Measurements from ENCODE around the gene SUPT7L. TPM values are rescaled to one million over a fixed set of nuclear protein-coding genes. Genes with fewer than 3 reads are reported as not detected.
A peak's percentile ranks its signal among the peaks of the same experiment; 100 is the strongest.

The SUPT7L gene
- total RNA-seq, 1 donor from 2014 or later, result 21.3 TPM

GRCh38 chr2:27703638-27704341 lies 40.4 kb upstream of the SUPT7L start:
- TF ChIP-seq, protein P1, sequence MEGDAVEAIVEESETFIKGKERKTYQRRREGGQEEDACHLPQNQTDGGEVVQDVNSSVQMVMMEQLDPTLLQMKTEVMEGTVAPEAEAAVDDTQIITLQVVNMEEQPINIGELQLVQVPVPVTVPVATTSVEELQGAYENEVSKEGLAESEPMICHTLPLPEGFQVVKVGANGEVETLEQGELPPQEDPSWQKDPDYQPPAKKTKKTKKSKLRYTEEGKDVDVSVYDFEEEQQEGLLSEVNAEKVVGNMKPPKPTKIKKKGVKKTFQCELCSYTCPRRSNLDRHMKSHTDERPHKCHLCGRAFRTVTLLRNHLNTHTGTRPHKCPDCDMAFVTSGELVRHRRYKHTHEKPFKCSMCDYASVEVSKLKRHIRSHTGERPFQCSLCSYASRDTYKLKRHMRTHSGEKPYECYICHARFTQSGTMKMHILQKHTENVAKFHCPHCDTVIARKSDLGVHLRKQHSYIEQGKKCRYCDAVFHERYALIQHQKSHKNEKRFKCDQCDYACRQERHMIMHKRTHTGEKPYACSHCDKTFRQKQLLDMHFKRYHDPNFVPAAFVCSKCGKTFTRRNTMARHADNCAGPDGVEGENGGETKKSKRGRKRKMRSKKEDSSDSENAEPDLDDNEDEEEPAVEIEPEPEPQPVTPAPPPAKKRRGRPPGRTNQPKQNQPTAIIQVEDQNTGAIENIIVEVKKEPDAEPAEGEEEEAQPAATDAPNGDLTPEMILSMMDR (conservative IDR thresholded peaks at IDR 0.05; ENCODE audit: low read depth, low read length), result peak; percentile 93
- no peak overlapping the region for H3K4me3 ChIP-seq (ENCODE audit: low read depth, low read length)
- peak; percentile 61 for DNase-seq (ENCODE audit: low read depth)

GRCh38 chr2:27702302-27702701 lies 38.9 kb upstream of the SUPT7L start:
- H3K4me3 ChIP-seq (ENCODE audit: low read depth, low read length), result no peak overlapping the region
- TF ChIP-seq, protein P1 (conservative IDR thresholded peaks at IDR 0.05; ENCODE audit: low read depth, low read length), result no peak
- DNase-seq (ENCODE audit: low read depth), result no peak

DNA sequence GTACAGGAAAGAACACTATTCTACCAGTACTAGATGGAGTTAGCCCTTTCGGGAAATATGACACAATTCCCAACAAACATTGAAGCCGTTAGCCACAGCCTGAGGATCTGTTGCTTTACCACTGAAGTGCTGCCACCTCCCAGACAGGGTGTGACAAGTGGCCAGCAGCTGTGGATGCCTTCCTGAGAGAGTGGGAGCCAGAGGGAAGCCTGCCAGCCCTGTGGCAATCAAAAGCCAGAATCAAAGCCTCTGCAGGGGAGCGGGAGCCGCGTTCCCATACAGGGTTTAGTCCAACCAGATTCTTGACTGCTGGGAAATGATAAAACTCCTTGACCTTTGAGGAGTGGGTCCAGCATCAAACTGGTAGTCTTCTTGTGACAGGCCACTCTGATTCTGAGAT lies 38.3 kb upstream of the SUPT7L start:
- no peak for DNase-seq (ENCODE audit: low read depth)
- TF ChIP-seq, protein P1 (conservative IDR thresholded peaks at IDR 0.05; ENCODE audit: low read depth, low read length), result no peak
- H3K4me3 ChIP-seq (ENCODE audit: low read depth, low read length), result no peak overlapping the region

DNA sequence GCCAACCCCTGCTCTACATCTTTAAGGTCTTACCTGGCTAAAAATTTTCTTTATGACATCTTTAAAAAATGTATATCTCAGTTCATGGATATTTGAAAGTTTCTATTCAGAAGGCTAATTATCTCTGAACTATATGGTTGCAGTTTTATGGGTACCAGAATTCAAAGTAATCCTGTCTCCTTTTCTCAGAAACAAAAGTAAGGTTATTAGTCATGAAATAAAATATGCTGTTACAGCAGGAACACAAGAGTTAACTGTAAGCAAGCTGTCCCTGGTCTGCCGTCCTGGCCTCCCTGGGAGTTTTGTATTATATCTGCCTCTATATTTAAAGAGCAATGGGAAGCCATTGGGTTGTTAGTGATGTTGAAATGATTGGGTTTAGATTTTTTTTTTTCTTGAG lies 34.2 kb upstream of the SUPT7L start:
- TF ChIP-seq, protein P1 (conservative IDR thresholded peaks at IDR 0.05; ENCODE audit: low read depth, low read length), result no peak
- no peak overlapping the region for H3K4me3 ChIP-seq (ENCODE audit: low read depth, low read length)
- no peak for DNase-seq (ENCODE audit: low read depth)

DNA sequence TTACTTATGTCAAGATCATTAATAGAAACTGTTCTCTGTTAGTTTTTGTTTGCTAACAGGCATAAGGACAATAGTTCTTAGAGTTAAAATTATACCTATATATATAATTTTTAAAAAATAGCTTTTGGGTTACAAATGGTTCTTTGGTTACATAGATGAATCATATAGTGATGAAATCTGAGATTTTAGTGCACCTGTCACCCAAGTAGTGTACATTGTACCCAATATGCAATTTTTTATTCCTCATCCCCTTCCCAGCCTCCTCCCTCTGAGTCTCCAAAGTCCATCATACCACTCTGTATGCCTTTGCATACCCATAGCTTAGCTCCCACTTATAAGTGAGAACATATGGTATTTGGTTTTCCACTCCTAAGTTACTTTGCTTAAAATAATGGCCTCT lies 26.6 kb upstream of the SUPT7L start:
- no peak for DNase-seq (ENCODE audit: low read depth)
- no peak overlapping the region for H3K4me3 ChIP-seq (ENCODE audit: low read depth, low read length)
- TF ChIP-seq, protein P1 (conservative IDR thresholded peaks at IDR 0.05; ENCODE audit: low read depth, low read length), result no peak

GRCh38 chr2:27689424-27689823 lies 26.0 kb upstream of the SUPT7L start:
- peak; percentile 53 for DNase-seq (ENCODE audit: low read depth)
- TF ChIP-seq, protein P1 (conservative IDR thresholded peaks at IDR 0.05; ENCODE audit: low read depth, low read length), result no peak
- no peak overlapping the region for H3K4me3 ChIP-seq (ENCODE audit: low read depth, low read length)

DNA sequence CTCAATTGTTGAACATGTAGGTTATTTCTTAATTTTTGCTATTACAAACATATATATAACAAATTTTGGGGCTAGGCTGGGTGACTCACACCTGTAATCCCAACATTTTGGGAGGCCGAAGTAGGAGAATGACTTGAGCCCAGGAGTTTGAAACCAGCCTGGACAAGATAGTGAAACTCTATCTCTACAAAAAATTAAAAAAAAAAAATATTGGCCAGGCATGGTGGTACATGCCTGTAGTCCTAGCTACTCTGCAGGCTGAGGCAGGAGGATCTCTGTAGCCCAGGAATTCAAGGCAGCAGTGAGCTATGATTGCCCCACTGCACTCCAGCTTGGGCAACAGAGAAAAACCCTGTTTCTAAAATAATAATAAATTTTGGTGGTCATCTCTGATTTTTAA lies 23.8 kb upstream of the SUPT7L start:
- no peak for DNase-seq (ENCODE audit: low read depth)
- H3K4me3 ChIP-seq (ENCODE audit: low read depth, low read length), result no peak overlapping the region
- TF ChIP-seq, protein P1 (conservative IDR thresholded peaks at IDR 0.05; ENCODE audit: low read depth, low read length), result no peak

Data from epithelial cell of proximal tubule (primary cell).